AG10803 (cell line): ENCODE results near the gene ITPR2.

Experiments used
- DNase-seq: peaks from one replicate; pipeline ENCODE4 v3.0.0; 2010; ENCODE audit warnings: low read depth
- H3K4me3 ChIP-seq: 2 replicates; pipeline ENCODE4 v1.5.1; 2011; ENCODE audit warnings: mild to moderate bottlenecking, low read length, control low read depth
- TF ChIP-seq, protein P1 (sequence below): conservative IDR thresholded peaks from 2 replicates; pipeline ENCODE4 v1.5.1; 2011; ENCODE audit warnings: mild to moderate bottlenecking, low read length, control low read depth, inconsistent platforms

The ITPR2 gene

DNA sequence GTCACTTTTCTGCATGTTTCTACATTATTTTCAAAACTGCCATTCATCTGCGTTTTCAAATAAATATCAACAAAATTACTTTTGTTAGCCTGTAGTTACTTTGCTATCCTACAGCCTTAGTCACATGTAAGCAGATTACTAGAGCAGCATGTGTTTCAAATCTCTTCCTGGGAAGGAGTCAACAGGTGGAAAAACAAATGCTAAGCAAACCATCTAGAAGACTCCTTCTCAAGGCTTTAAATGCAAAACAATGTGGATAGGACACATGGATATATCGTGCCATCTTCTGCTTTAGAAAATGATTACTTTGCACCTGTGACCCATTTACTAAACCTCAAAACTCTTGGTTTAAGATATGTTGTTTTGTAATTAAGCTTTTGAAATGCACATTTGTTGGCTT, 528.7 kb downstream of the ITPR2 start:
- no peak overlapping the region for H3K4me3 ChIP-seq
- TF ChIP-seq, protein P1, sequence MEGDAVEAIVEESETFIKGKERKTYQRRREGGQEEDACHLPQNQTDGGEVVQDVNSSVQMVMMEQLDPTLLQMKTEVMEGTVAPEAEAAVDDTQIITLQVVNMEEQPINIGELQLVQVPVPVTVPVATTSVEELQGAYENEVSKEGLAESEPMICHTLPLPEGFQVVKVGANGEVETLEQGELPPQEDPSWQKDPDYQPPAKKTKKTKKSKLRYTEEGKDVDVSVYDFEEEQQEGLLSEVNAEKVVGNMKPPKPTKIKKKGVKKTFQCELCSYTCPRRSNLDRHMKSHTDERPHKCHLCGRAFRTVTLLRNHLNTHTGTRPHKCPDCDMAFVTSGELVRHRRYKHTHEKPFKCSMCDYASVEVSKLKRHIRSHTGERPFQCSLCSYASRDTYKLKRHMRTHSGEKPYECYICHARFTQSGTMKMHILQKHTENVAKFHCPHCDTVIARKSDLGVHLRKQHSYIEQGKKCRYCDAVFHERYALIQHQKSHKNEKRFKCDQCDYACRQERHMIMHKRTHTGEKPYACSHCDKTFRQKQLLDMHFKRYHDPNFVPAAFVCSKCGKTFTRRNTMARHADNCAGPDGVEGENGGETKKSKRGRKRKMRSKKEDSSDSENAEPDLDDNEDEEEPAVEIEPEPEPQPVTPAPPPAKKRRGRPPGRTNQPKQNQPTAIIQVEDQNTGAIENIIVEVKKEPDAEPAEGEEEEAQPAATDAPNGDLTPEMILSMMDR, result no peak
- DNase-seq, result no peak

DNA sequence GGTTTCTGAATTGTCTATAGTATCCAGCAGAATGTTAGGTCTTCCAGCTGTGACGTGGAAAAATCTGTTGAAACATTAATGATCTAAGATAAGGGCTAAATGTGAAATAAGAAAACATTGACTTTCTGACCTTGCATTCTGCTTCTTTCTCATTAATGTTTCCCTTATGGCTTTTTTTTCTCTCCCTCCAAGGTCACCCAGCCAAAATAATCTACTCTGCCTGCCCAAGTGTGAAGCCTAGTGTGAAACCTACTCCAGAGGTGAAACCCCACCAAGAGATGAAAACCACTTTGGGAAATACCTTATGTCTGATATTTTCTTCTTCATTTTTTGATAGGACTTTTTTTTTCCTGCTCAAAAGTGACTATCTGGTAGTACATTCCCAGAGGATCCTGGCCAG, 529.6 kb downstream of the ITPR2 start:
- no peak for DNase-seq
- TF ChIP-seq, protein P1, result no peak
- no peak overlapping the region for H3K4me3 ChIP-seq

DNA sequence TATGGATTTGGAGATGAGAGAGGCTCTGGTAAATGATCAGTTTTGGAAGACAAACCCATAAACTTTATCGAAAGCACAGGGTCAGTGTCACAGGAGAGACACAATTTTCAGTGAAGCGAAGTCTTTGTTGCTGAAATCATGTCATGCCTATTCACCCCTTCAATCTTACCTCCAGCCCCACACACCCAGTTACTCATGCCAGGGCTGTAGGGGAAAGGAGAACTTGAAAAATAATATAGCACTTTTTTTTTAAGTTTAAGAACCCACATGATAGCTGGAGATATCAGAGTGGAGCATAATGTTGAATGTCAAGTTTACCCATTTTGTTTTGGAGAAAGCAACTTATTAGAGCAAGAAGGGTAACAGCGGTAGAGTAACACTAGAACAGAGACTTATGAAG, 530.2 kb downstream of the ITPR2 start:
- TF ChIP-seq, protein P1, result no peak
- DNase-seq, result no peak
- no peak overlapping the region for H3K4me3 ChIP-seq

DNA sequence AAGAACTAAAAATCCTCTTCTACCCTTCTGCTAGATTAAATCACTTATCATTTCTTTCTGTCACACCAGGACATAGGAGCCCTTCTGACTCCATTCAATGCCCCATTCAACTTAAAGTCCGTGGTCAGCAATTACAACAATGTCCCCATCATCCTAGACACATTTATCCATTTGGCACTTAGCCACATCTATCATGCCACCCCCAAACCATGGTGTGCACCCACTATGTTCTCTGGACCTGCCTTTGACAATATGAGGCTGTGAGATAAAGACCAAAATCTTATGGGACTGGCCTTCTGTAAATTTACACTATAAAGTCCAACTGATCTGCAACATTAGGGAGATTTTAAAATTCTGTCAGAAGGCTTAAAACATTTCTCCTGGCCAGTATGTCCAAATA, 533.2 kb downstream of the ITPR2 start:
- DNase-seq, result no peak
- TF ChIP-seq, protein P1, result no peak
- H3K4me3 ChIP-seq, result no peak overlapping the region

DNA sequence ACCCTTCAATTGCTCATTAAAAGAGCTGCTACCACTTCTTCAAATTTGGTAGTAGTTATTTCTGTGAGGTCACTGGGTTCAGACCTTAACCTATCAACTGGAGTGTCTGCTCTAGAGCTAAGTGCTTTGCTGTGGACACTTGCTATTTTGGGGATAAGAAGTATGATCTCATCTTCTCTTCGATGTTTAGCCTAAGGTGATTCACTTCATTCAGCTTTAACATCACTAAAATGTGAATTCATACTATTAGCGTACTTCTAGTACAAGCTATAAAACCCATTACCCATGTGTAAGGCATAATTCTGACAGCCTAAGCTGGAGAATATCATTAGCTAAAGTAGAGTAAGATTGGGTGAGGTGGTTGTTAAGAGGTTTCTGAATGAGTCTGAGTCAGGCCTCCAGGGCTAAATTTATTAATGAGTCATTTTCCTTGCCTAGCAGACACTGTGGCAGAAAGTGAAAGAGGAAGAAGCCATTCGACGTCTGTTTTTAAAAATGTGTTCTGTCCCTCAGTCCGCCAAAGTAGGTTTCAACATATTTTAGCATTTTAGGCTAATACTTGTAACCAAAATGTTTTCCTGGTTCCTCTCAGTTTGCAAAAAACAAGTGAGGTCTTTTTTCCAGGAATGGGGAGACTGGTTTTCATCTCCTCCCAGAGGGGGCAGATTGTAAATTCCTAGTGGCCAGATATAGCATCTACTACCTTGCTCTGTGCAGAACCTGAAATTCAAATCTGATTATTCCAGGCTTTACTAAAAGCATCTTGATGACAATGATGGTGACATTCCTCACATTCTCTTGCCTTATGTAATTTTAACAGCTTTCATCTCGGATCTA, 534.0 kb downstream of the ITPR2 start:
- peak; percentile 71 for DNase-seq
- TF ChIP-seq, protein P1, result peak; percentile 67

DNA sequence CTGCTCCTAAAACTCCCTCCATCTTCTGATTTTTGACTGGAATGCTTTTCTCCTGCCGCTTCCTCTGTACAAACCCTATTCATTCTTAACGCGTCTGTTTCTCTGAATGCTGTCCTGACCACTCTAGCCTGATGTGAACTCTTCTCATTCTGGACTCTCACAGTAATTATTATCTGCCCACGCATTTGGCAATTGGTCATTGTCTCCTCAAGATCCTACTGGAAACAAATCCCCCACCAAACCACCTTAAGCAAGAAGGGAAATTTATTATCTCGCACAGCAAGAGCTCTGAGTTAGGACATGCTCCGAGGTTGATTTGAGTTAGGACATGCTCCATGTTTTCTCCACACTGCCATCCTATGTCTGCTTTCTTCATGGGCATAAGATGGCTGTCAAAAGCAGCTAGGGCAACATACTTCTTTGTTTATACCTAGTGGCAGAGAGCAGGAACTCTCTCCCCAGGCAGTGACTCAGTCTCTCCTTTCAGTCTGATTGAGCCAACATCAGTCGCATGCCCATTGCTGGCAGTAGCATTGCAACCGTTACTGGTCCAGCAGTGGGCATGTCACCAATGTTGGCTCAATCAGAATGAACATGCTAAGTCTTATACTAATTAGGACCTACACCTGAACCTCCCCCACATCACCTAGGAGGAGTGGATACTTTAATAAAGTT, 535.5 kb downstream of the ITPR2 start:
- DNase-seq, result no peak
- H3K4me3 ChIP-seq, result no peak overlapping the region
- TF ChIP-seq, protein P1, result no peak

More for the DNA sequence above, 534.0 kb downstream of the ITPR2 start:
- peak overlapping the region; percentile 39 for H3K4me3 ChIP-seq

DNA sequence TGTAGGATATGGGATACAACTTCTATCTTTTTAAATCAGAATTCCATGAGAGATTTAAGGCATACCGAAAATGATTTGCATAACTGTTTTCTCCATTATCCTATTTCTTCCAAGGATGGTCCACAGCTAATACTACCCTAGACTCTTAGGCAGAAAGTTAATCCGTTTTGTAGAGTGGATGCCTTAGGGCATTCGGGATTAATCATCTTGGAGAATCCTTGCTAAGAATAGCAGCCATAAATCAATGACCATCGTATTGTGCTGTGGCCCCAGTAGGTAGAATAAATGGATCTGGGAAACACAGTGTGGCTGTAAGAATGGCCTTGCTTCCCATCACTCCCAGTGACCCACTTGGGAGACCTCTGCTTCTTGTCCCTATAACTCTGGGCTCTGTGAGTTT, 538.0 kb downstream of the ITPR2 start:
- no peak overlapping the region for H3K4me3 ChIP-seq
- no peak for DNase-seq
- TF ChIP-seq, protein P1, result no peak
